Cerebellar nuclear complex (tissue), 1 donor: ENCODE data around the gene PDK3.

Experiments used
- DNase-seq, 2 experiments: peaks; one replicate each; lab custom pipeline; 2025; lab: John Stamatoyannopoulos, UW

PDK3 gene

GRCh38 chrX:24482823-24483415, 17.8 kb downstream of the PDK3 start:
- DNase-seq = no peak

DNA sequence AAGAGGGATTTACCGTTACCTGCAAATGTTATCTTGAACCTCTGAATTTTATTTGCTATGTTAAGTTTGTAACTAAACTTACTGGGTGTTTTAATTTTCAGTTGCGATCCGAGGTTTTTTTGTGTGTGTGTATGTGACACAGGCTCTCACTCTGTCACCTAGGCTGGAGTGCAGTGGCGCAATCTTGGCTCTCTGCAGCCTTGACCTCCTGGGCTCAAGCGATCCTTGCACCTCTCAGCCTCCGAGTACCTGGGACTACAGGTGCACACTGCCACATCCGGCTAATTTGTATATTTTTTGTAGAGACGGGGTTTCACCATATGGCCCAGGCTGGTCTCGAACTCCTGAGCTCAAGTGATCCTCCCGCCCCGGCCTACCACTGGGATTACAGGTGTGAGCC, 18.5 kb downstream of the PDK3 start:
- no peak for DNase-seq

DNA sequence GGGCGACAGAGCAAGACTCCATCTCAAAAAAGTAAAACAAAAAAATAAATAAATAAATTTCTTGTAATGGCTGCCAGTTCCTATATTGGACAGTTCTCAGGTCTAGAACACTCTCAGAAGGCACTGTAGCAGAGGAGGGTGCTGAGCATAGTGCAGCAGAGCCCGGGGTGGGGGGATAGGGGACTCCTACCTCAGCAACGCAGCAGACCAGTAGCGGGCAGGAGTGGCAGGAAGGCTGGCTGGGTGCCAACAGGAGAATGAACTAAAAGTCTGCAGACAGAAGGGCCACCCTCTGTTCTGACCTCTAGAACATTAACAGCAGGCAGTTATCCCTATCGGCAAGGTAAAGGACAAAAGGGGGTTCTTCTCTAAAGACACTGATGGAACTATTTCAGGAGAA, 20.2 kb downstream of the PDK3 start:
- DNase-seq = no peak

- no peak for DNase-seq
Measured at GRCh38 chrX:24485976-24486680, 21.0 kb downstream of the PDK3 start.

GRCh38 chrX:24487571-24487970, 22.5 kb downstream of the PDK3 start:
- DNase-seq = no peak

GRCh38 chrX:24491741-24492140, 26.7 kb downstream of the PDK3 start:
- no peak for DNase-seq

- no peak for DNase-seq
Measured at GRCh38 chrX:24493740-24494581, 28.9 kb downstream of the PDK3 start.

GRCh38 chrX:24494647-24495075, 29.6 kb downstream of the PDK3 start:
- no peak for DNase-seq

- DNase-seq = no peak
Measured at GRCh38 chrX:24495700-24496099, 30.6 kb downstream of the PDK3 start.

DNA sequence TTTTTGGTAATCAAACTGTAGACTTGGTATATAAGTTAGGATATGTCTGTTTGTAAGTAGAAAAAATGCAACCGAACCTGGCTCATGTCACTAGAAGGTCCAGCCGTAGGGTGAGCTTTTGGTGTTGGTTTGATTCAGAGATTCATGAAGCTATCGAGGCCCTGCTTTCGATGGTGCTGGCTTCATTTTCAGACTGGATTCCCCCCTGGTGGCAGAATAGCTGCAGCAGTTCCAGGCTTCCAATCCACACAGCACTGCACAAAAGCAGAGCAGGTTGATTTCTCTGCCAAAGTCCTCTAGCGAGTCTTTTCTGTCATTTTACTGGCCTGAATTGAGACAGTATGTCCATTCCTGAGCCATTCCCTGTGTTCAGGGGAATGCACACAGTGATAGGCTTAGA, 33.1 kb downstream of the PDK3 start:
- DNase-seq = no peak

- DNase-seq = no peak
Measured at GRCh38 chrX:24498975-24499374, 33.9 kb downstream of the PDK3 start.

DNA sequence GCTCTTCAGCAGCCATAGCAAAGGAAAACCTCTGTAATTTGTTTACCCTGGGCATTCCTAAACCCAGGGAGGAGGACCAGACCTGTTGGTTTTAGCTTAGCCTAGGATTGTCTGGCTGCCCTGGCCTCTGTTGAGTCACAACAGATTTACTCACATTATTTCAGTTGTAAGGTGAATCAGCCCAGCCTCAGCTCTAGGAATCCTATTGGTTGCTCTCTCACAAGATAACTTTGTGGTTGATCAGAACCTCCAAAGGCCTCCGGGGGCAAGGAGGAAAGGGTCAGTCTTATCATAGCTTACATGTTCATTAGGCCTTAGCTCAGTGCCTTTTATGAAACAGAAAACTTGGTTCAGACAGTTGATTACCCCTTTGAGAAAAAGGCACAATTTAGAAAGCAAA, 41.0 kb downstream of the PDK3 start:
- no peak for DNase-seq

DNA sequence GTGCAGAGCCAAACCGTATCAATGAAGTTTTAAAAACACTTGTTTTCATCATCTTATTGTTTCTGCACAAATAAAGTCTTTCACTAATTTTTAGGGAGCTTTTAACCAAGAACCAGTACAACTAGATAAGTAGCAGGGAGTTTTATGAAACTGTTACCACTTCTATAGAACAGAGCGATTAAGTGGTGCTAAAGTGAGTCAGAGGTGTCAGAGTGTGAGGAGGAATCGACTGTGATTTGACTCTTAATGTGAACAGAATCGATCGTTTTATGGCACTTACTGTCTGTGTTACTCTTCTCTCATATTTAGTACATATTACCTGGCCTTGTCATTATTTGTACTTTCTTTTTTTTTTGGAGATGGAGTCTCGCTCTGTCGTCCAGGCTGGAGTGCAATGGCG, 43.3 kb downstream of the PDK3 start:
- DNase-seq = no peak

GRCh38 chrX:24513416-24513815, 48.3 kb downstream of the PDK3 start:
- DNase-seq = no peak

- no peak for DNase-seq
Measured at GRCh38 chrX:24515447-24515846, 50.4 kb downstream of the PDK3 start.

GRCh38 chrX:24520472-24520871, 55.4 kb downstream of the PDK3 start:
- DNase-seq = no peak

GRCh38 chrX:24525455-24525854, 60.4 kb downstream of the PDK3 start:
- no peak for DNase-seq

DNA sequence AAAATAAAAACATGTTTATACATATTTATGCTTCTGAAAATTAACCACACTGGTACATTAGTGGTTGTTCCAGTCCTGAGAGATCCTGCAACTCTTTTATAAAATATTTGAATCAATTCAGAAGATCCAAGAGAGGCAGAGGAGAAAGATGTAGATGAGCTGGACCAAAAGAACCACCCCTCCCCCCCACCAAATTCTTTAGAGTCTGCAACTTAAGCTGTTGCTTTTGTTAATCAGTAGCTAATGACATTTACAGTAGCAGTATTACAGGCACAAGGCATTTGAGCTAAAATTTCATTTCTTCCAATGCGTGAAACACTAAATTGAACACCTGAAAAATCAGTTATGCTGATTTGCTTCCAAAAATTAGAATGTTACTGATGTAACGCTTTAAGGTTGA, 61.5 kb downstream of the PDK3 start:
- DNase-seq = no peak

- DNase-seq = no peak
Measured at GRCh38 chrX:24528605-24529004, 63.5 kb downstream of the PDK3 start.

DNA sequence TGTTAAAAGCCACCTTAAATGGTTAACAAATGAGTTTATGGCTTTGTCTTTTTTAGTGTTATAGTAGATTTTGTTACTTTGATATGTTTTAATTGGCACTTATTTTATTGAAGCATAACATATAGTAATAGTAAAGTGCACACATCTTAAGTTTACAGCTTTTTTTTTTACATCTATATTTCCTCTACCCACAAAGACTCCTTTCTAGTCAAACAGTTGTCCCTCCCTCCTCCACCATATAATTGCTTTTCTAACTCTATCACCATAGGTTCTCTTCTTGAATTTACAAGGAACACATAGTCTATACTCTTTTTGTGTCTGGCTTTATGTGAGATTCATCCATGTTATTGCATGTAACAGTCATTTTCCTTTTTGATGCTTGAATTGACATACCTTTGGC, 71.5 kb downstream of the PDK3 start:
- no peak for DNase-seq

DNA sequence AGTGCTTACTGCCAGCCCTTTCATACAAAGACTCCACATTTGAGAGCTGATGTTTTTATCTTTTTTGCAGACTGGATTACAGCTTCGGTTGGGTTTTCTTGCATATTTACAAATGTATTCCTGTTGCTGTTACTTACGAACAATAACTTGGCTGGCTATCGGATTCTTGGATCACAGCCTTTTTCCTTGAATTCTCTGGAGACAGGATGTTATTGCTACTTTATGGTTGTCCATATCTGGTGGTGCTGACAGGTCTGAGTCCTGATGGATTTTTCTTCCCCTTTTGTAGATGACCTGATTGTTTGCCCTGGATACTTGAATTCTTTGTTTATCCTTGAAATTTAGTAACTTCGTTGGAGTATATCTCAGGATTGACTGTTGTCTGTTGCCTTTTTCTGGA, 77.7 kb downstream of the PDK3 start:
- DNase-seq = no peak

DNA sequence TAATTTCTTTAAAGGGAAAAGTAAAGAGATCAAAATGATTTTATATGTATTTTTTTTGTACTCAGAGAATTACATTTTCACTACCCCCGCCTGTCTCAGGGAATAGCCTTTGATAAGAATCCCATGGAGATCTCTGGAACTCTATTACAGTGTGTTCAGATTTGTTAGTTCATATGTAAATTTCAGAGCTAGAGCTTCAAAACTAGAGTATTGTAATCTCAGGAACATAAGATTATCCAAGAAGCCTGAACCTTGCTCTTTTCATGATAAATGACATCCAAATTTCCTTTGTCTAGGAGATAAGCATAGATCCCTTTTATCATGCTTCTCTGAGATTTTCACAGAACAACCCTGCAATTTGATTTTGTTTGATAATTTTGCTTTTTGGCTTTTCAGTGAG, 82.9 kb downstream of the PDK3 start:
- no peak for DNase-seq

DNA sequence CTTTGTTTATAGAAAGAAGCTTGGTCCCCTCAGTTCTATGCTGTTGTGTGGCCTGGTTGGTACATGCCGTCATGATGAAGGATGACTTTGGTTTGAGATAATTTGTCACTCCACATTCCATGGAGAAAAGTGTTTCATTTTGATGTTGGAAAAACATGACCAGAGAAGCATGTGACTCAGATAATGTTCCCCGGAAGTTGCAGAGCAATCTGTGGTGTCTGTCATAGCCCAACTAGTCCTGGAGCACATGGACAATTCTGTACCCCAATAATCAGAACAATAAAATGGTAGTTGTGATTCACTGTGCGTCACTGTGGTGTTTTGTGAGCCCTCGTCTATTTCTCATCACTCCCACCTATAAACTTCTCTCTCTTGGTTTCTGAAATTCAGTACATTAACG, 85.1 kb downstream of the PDK3 start:
- no peak for DNase-seq
